GM19099 (cell line): Measurements from ENCODE around the gene PIEZO2.

Experiments used
- POLR2A ChIP-seq: IDR thresholded peaks from 3 replicates; pipeline ENCODE4 v1.6.1; 2011; ENCODE audit warnings: low read depth; ENCODE audit not compliant: insufficient read length; ENCODE audit errors: extremely low read depth

PIEZO2 gene

DNA sequence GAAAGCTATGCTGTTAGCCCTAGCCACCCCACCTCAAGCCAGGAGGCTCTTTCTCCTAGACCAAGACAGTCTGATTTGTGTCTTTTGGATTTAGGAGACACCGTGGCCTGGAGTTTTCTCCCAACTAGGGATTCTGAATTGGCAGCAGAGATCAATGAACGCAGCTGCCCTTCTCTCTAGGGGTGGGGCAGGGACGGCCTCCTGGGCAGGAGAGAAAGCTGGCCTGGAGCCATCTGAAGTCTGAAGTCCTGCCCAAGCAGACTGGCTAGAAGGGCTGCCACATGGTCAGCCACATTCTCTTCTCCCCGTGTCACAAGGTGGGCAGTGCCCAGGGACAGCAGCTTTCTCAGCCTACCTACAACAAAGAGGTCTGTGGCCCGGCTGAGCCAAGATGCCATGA lies 45.1 kb downstream of the PIEZO2 start:
- no peak for TF ChIP-seq POLR2A

DNA sequence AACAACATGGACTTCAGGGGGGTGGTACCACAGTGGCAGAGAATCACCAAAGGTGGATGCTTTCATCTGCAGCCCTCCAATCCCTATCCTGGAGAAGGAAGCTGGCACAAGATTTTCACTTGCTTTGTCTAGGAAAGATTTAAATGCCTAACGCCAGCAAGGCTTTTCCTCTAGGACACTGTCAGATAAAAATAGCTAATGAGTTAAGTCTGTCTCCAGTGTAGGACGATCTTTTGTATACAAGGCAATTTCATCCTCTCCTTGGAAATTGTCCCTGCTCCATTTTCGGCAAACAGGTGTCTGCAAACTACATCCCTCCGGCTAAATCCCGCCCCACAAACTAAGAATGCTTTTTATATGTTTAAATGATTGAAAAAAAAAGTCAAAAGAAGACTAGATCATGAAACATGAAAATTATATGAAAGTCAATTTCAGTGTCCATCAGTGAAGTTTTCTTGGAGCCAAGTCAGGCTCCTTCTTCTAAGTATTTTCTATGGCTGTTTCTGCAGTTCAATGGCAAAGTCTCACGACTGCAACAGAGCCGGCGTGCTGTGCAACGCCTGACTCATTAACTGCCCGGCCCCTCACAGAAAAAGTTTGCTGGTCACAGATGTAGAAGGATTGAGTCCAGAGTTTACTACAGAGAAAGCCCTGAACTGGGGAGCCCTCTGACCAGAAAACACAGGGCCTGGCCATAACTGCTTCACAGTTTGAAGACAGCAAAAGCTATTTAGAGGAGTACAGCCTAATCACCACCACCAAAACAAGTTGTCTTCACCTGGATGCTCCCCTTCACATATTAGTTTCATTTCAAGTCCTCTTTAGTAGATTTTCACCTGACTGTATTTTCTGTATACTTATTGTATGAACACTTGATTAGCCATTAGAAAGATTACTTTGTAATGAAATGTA lies 52.3 kb downstream of the PIEZO2 start:
- no peak for TF ChIP-seq POLR2A

DNA sequence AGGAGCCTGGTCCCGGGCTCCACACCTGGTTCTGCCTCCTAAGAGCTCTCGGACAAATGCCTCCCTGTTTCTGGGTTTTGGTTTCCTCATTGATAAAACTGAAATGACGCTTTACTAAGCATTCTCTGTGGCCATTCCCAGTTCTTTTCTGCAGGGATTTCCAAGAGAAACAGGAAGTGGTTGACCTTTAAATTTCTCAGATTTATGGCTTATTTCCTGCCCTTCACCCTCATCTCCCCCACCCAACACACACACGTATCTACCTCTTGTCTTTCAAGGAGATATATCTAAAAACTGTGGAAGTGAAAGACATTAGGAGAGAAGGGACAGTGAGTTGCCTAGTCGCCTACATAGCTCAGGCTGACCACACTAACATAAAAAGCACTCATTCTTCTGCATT lies 53.0 kb downstream of the PIEZO2 start:
- TF ChIP-seq POLR2A: no peak

DNA sequence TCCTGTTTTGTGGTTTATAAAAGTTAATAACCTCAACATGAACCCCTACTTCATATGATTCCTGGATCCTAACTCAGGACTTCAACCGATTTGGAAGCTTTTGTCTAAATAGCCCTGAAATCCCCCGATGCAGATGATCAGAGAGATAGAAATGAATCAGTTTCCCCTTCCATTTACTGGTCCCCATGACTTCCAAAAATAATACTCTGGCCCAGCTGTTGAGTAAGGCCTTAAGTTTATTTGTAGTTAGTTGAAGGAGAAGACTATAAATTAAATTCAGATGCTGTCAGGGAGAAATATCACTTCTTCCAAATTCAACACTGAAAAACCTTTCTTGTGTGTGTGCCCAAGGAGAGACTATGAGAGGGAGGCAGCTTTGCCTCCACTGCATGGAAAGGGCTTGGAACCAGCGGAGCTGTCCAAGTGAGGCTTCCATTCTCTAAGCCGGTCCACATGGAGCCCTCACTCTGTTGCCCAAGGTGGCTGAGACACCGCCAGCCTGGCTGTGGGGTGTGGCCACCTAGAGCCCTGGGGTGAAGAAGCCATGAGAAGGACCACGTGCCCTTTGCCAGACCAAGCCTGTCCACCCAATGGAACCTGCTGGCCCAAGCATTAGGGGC lies 53.6 kb downstream of the PIEZO2 start:
- TF ChIP-seq POLR2A: no peak

DNA sequence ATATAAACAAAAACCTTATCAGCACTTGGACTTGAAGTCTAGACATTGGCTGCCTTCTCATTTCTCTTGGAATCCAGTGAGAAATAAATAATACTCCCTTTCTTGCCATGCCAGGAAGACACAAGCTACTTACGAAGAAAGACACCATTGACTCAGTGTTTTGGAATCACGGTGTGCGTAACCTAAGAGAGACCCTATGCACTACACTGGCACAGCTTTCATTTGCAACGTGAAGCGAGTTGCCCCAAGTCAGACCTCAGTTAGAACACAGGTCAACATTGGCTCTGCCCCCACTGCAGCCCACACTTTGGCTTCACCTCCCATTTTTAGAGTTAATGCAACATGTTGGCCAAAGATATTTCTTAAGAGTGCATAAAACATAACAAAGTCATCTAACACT lies 54.2 kb downstream of the PIEZO2 start:
- no peak for TF ChIP-seq POLR2A

DNA sequence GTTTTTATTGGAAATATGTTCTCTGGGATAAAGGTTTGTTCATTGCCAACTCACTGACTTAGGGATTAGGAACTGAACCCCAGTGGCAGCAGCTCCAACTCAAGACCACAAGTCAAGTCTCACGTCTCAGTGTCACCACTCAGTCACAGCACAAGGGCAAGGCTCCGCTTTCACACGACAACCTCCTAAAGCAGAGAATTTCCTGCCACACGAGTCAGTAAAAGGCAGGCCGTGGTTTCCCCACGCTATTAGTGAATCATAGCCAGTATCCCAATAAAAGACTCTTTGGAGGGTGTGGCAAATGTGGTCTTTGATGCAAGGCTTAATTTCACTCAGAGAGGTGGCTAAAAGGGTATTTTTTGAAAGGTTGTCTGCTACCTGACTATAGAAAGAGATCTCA lies 57.6 kb downstream of the PIEZO2 start:
- no peak for TF ChIP-seq POLR2A

DNA sequence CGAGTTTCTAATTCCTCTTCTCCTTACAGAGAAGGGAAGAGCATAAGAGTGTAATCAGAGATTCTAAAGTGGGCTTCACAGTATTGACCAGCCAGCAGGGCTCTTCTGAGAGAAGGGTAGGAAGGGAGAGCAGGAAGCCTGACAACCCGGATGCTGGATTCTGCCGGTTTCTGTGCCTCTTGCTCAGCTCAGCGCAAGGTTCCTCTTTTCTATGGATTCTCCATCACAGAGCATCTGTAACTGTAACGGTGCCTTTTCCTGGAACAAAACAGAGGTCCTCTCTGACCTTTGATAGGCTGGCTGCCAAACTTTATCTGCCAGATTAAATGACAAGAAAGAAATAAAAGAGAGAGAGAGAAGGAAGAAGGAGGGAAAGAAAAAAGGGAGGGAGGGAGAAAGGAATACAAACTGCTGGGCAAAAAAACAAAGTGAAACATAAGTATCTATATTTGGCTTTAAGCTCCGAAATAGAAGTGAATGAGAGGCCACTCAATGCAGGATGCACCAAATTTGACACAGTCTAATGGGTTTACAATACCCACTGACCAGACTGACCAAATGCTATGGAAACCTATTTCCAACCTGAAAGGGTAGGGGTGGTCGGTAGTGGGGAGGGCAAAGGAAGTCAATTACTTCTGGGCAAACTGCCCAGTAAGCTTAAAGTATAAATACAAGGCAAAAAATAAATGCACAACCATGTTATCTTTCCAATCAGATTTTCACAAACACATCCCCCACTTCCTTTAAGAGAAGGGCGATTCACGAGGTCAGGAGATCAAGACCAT lies 59.2 kb downstream of the PIEZO2 start:
- TF ChIP-seq POLR2A: no peak

DNA sequence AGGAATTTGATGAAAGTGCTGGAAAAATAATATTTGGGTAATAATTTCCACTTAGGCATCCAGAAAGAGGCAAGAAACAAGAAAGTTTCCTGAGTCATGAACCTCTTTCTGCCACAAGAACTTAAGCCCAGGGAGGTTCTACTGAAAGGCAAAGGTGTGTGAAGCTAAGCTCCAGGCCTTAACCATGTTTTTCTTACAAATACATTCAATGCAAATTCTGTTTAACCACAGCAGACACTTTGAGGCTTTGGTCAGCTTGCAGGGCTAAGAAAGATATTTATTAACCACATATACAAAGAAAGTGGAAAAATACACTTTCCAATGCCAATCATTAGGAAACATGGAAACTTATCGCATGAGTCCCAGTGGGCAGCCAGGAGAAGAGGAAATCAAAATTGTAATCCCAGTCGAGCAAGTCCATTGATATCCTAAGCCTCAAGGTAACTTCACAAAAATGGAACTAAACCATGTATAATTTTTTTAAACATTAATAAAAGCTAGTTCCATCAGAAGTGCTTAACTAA lies 68.3 kb downstream of the PIEZO2 start:
- TF ChIP-seq POLR2A: no peak

DNA sequence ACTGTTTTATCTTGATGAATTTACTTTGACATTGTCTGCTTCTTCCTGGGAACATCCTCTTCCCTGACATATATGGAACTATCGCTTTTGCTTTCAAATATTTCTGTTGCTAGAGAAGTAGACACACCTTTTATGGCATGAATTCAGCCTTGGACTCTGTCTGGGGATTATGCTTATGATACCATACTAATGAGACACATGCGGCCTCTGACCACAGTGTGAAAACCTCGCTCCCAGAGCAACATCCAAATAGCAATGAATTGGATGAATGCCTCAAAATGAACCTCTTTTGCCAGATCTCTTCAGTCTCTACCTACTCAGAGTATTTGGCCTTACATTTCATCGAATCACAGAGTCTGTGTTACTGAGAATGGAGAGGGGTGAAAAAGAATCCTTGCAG lies 70.9 kb downstream of the PIEZO2 start:
- no peak for TF ChIP-seq POLR2A

DNA sequence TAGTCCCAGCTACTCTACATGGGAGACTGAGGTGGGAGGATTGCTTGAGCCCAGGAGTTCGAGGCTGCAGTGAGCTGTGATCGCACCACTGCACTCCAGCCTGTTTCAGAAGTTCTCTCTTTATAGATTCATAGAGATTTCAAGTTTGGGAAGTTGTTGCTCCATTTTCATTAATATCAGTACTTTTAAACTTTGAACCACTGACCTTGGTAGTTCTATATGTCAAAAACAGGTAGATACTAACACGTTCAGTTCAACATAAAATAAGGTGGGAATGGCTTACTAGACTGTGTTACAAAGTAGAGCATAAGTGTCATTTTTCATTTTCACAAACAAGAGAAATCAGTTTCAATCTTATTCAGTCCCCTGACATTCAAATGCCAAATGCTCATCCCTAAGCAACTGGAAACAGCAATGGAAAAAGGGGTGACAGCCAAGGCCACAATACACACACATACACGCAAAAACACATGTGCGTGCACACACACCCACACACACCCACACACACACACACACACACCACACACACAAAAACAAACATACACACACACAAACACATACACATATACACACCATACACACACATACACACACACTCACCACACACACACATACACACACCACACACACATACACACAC lies 71.7 kb downstream of the PIEZO2 start:
- TF ChIP-seq POLR2A: no peak

DNA sequence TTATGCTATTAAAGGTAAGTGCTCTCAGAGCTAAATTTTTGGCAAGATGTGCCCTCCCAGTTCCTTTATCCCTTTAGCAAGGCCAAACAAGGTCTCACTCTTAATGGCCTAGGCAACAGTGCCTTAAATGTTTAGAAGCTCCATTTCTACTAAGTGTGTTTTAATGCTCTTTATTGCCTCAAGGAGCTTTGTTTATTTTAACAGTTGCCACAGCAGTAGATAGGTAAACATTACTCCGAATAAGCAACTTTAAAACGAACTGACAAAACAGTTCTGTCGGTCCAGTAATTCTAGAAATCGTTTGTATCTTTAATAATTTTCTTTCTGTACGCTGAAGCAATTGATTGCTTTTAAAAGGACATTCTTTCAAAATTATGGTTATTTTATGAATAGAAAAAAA lies 74.5 kb downstream of the PIEZO2 start:
- no peak for TF ChIP-seq POLR2A

DNA sequence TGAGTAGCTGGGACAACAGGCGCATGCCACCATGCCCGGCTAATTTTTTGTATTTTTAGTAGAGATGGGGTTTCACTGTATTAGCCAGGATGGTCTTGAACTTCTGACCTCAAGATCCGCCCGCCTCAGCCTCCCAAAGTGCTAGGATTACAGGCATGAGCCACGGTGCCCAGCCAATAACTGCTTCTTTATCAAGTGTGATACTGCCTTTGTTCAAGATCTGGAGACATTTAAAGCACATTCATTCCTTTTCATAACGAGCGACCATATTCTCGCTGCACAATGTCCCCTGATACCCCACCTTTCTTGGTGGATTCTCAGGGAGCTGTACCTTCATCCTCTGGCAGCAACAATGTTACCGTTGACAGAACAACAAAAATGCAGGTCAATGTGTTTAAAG lies 75.4 kb downstream of the PIEZO2 start:
- no peak for TF ChIP-seq POLR2A

DNA sequence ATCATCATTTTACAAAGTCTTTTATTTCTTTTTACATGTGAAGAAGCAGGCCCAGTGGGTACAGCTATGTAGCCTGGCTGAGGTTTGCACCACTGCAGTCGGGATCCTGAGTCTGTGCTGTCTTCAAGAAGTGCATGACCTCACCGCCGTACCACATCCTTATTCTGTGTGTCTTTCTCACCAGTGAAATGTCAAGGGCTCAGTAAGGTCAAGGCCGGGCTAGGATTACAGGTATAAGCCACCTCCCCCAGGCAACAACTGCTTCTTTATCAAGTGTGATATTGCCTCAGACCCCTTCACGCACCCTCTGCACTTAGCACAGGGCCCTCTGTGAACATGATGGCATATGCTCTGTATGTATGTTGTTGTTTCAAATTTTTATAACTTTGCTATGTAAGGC lies 76.7 kb downstream of the PIEZO2 start:
- no peak for TF ChIP-seq POLR2A

DNA sequence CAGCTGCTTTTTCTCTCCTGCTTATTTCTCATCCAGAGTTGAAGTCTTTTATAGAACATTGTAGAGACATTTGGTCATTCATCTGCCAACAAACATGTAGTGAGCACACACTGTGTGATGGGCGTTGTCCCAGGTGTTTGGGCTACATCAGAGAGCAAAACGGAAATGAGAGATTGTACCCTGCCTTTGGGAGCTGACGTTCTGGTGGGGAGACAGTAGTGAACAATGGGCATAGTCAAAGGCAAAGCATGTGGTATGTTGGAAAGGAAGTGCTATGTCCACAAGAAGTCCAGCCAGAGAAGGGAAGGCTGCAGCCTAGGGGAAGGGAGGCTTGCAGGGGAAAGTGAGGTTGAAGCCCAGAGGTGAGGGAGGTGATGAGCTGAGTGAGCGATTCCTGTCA lies 78.1 kb downstream of the PIEZO2 start:
- TF ChIP-seq POLR2A: no peak

DNA sequence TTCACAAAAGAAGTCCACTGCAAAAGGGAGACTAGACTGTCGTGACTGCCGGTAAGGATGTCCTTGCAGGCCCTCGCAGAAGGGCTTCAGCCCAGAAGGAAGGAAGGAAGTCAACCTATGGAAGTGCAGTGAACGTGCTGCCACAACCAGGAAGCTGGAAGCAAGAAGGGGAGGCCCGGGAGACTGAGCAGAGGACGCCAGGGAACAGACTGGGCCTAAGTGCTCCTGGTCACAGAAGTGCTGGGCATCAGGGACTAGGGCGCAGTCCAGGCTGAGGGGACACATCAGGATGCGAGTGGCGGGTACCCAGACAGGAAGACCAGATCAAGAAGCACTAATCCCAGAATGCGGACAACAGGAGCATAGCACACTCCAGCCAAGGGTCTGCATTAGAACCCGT lies 78.8 kb downstream of the PIEZO2 start:
- no peak for TF ChIP-seq POLR2A
